Heart left ventricle (tissue), 16 donors: ENCODE measurements around the gene C1orf52. TPM values are rescaled to one million over a fixed set of nuclear protein-coding genes. Genes with fewer than 3 reads are reported as not detected.

ENCODE experiments used
- ATAC-seq, 4 donors: fragments of 200-7000 bp; cut with Tn5 transposase; one replicate each; pipeline ENCODE4 v1.9.1; 2020 to 2022; ENCODE audit warnings: moderate library complexity in 4 of 4, mild to moderate bottlenecking in 3 of 4, moderate number of reproducible peaks in 1 of 4
- DNase-seq, 5 donors: peaks; one replicate each; pipeline ENCODE4 v3.0.0-alpha.2; 2020
- H3K27ac ChIP-seq, 12 donors: fragments of 200-600 bp; sonication (generic) in 4 of 12; one replicate each; pipeline versions ENCODE4 v1.5.0 to v1.8.0; 2016 to 2022; ENCODE audit warnings: mild to moderate bottlenecking in 2 of 12
- H3K27me3 ChIP-seq, 9 donors: fragments of 200-600 bp; sonication (generic) in 2 of 9; one replicate each; pipeline versions ENCODE4 v1.5.1 to v1.8.0; 2016 to 2022; ENCODE audit warnings: mild to moderate bottlenecking in 3 of 9
- H3K36me3 ChIP-seq, 9 donors: fragments of 200-600 bp; sonication (generic) in 2 of 9; one replicate each; pipeline versions ENCODE4 v1.5.0 to v1.8.0; 2018 to 2022; ENCODE audit warnings: mild to moderate bottlenecking in 2 of 9
- H3K4me1 ChIP-seq, 12 donors: fragments of 200-600 bp; sonication (generic) in 4 of 12; one replicate each; pipeline versions ENCODE4 v1.5.0 to v1.8.0; 2016 to 2022; ENCODE audit warnings: mild to moderate bottlenecking in 3 of 12
- H3K4me3 ChIP-seq, 12 donors: fragments of 200-600 bp; sonication (generic) in 4 of 12; one replicate each; pipeline versions ENCODE4 v1.5.0 to v1.8.0; 2017 to 2022; ENCODE audit warnings: mild to moderate bottlenecking in 9 of 12, moderate library complexity in 4 of 12
- H3K9me3 ChIP-seq, 12 donors: fragments of 200-600 bp; sonication (generic) in 4 of 12; one replicate each; pipeline versions ENCODE4 v1.5.0 to v1.8.0; 2016 to 2022; ENCODE audit warnings: mild to moderate bottlenecking in 1 of 12
- POLR2A ChIP-seq, 2 donors: fragments of 450-650 bp; IDR thresholded peaks; one replicate each; pipeline ENCODE4 v1.6.1; 2017; ENCODE audit warnings: antibody characterized with exemption in 2 of 2, mild to moderate bottlenecking in 2 of 2, moderate library complexity in 2 of 2
- WGBS, 4 donors: extraction: QIAGEN DNeasy Blood & Tissue Kit in 2 of 4; methylation state at CpG; one replicate each; pipeline versions ENCODE4 v1.1.5 to v1.1.7; 2013 to 2018; 5-methylcytosine and 5-hydroxymethylcytosine counted together
- intact Hi-C, 10 donors: fragments of 100-400 bp; cut with DNase I; formaldehyde crosslinking; loops; one replicate each; pipeline versions ENCODE4 v1.11.1 to v1.14.2; 2022
- polyA plus RNA-seq, 2 donors: library from polyadenylated mRNA; stranded (reverse); fragments of 200-250 nt; gene quantifications; one replicate each; pipeline ENCODE4 v1.2.3, GENCODE V29; 2013
- total RNA-seq, 9 donors: library from RNA; depleted of rRNA in 2 of 9; stranded (reverse); fragments of >200 nt in 2 of 9; fragmentation: NEBNext Ultra II Directional in 3 of 9; extraction: Animal tissue kit (Norgen Biotek cat#: 25700) in 3 of 9; gene quantifications; one replicate each; pipeline versions ENCODE4 v1.1.0 to v1.2.4, GENCODE V29; 2016 to 2023
- TF ChIP-seq, protein P1 (sequence below), 12 donors: fragments of 200-600 bp; sonication (generic) in 4 of 12; IDR thresholded peaks; one replicate each; pipeline versions ENCODE4 v1.5.0 to v1.8.0; 2018 to 2022; ENCODE audit warnings: antibody characterized with exemption in 12 of 12, mild to moderate bottlenecking in 5 of 12
- donor health status: ischemic (EF 13 %, LVEDD 7.1; RV severe dilation, severe dysfunction).
- donor health status: healthy with polysubstance abuse.
- donor health status: DM: no; HTN: yes; CAD: no.
- donor health status: DM: no; HTN: no; CAD: no.
- donor health status: ischemic (EF 25% LVEDD 6.9; RV normal size, moderate dysfunction).
- donor health status: ischemic (EF 25% LVEDD 5.7; RV mildly dilated, moderate dysfunction).
- donor health status: healthy.
- donor health status: DM: yes; HTN: yes; CAD: no.
- donor health status: ischemic (EF 35%, LVEDD 5.7; RV mildly dilated, moderate dysfunction).
- donor health status: nonischemic (EF 11% LVEDD 7.7; RV severe dilation, severe dysfunction).
- donor health status: DM: yes; HTN: yes; CAD: no.
- donor health status: PGD.
- donor health status: ischemic (EF 29% LVEDD 5.4; RV normal size, mild dysfunction).
- donor health status: nonischemic (EF 23%, LVEDD 6.1; RV moderate dilation, normal function).

The C1orf52 gene
- total and polyA plus RNA-seq, 11 donors: 11.4 to 23.2 (median 17.0) TPM

DNA sequence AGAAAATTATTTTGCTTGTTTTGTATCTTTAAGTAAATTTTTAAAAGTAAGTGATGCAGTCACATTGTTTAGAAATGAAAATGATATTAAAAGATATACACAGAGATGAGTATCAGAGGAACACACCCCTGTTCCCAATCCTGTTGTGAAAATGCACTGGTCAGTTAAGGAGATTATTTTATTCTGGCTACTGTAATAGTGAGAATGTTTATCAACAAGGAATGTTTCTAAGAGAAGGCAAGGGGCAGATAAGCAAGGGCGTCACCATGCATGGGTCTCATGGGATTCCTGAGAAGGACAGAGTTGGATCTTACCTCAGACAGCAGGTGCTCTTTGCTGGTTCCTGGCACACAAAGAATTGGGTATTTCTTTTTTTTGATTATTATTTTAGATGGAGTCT is 21.8 kb downstream of the C1orf52 start:
- no peak overlapping the region for H3K4me3 ChIP-seq
- WGBS, 4 donors: 41 to 60% (median 49%) methylated on average over 1 of the region's 1 CpG
- no peaks in the 10 kb centered on the region for H3K36me3 ChIP-seq
- TF ChIP-seq, protein P1, sequence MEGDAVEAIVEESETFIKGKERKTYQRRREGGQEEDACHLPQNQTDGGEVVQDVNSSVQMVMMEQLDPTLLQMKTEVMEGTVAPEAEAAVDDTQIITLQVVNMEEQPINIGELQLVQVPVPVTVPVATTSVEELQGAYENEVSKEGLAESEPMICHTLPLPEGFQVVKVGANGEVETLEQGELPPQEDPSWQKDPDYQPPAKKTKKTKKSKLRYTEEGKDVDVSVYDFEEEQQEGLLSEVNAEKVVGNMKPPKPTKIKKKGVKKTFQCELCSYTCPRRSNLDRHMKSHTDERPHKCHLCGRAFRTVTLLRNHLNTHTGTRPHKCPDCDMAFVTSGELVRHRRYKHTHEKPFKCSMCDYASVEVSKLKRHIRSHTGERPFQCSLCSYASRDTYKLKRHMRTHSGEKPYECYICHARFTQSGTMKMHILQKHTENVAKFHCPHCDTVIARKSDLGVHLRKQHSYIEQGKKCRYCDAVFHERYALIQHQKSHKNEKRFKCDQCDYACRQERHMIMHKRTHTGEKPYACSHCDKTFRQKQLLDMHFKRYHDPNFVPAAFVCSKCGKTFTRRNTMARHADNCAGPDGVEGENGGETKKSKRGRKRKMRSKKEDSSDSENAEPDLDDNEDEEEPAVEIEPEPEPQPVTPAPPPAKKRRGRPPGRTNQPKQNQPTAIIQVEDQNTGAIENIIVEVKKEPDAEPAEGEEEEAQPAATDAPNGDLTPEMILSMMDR (IDR thresholded peaks at IDR 0.05): no peak
- no peak for TF ChIP-seq POLR2A (IDR thresholded peaks at IDR 0.05)
- ATAC-seq: no peak
- H3K27me3 ChIP-seq: no peaks in the 10 kb centered on the region
- no peaks in the 10 kb centered on the region for H3K9me3 ChIP-seq
- no peak overlapping the region for H3K27ac ChIP-seq
- intact Hi-C loops: no loop called here
- H3K4me1 ChIP-seq: peaks cover 0 to 4% (median 0%) of the 10 kb centered on the region in 12 donors
- no peak for DNase-seq

DNA sequence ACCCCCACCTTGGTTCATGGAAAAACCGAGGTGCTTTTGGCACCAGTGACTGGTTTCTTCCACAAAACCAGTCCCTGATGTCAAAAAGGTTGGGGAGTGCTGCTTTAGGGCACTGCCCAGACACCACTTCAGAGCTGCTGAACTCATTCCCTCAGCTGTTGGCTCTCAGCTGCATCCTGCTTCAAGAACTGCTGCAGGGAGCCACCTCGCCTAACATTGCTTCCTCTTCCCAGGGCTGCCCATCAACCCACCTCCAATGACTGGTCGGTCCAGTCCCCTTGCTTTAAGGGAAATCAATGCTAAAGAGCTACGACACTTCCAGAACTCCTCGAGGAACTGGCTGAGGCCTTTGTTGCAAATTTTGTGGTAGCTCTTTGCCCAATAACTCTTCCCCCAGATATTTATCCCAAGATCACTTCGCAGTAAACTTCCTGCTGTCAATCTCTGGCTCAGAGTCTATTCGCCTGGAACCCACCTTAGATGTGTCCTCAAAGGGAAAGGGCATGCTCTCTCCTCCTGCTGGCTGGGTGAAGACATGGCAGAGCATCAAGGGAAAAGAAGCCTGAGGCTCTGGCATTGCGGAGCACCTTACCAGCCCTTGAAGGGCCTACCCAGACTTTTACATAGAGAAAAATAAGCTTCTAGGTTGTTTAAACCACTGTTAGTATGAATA is 29.0 kb downstream of the C1orf52 start:
- intact Hi-C loops: no loop called here
- Histone ChIP-seq H3K27me3 (no peaks in the 10 kb centered on the region), H3K27ac (peak overlapping the region in 5 of 12 donors; percentile 45 to 82 (median 73)), H3K36me3 (no peaks in the 10 kb centered on the region), H3K9me3 (no peaks in the 10 kb centered on the region), H3K4me1 (peaks cover 0 to 17% (median 2%) of the 10 kb centered on the region in 12 donors), H3K4me3 (no peak overlapping the region)
- 73 to 85% (median 81%) methylated on average over 8 of the region's 8 CpGs for WGBS, 4 donors
- TF ChIP-seq, protein P1 (IDR thresholded peaks at IDR 0.05): peak in 2 of 12 donors; percentile 3 to 15
- TF ChIP-seq POLR2A (IDR thresholded peaks at IDR 0.05): no peak
- DNase-seq (no peak), ATAC-seq (peak in 1 of 4 donors; percentile 32)

DNA sequence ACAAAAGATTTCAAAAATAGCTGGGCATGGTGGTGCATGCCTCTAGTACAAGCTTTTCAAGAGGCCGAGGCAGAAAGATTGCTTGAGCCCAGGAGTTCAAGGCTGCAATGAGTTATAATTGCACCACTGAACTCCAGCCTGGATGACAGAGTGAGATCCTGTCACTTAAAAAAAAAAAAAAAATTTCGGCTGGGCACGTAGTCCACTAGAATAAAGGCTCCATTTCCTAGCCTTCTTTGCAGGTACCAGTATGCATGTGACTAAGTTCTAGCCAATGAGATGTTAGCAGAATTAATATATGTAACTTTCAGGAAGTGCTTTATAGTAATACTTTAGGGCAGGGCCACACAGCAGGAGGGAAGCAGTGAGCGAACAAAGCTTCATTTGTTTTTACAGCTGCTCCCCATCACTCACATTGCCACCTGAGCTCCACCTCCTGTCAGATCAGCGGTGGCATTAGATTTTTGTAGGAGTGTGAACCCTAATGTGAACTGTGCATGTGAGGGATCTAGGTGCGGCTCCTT is 29.8 kb downstream of the C1orf52 start:
- Histone ChIP-seq H3K4me3 (no peak overlapping the region), H3K27me3 (no peaks in the 10 kb centered on the region), H3K9me3 (no peaks in the 10 kb centered on the region), H3K4me1 (peaks cover 0 to 23% (median 5%) of the 10 kb centered on the region in 12 donors), H3K27ac (peak overlapping the region; percentile 17 to 82 (median 62)), H3K36me3 (no peaks in the 10 kb centered on the region)
- ATAC-seq: peak; percentile 25 to 60 (median 40)
- no peak for TF ChIP-seq POLR2A (IDR thresholded peaks at IDR 0.05)
- TF ChIP-seq, protein P1 (IDR thresholded peaks at IDR 0.05): no peak
- intact Hi-C loops: loop anchor here in 1 of 10 donors (2.0 kb wide), 1 partner anchor 29 kb away; the partner anchor contains the start of gene SYDE2
- 54 to 68% (median 65%) methylated on average over 6 of the region's 6 CpGs for WGBS, 4 donors
- no peak for DNase-seq

DNA sequence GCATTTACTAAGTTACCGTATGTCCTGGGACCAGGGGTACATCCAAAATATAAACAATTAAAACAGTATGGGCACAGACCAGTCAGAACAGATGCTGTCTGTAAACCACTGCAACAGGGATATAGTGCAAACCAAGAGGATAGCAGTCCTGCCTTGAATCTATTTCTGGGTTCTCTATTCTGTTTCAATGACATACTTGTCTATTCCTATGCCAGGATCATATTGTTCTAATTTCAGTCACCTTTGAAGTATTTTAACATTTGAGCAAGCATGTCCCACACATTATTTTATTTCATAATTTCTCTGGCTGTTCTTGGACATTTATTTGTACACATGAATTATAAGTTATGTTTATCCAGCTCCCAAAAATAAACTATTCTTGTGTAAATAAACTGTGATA is 30.5 kb downstream of the C1orf52 start:
- Histone ChIP-seq H3K4me3 (no peak overlapping the region), H3K9me3 (no peaks in the 10 kb centered on the region), H3K36me3 (no peaks in the 10 kb centered on the region), H3K4me1 (peaks cover 0 to 29% (median 10%) of the 10 kb centered on the region in 12 donors), H3K27me3 (no peaks in the 10 kb centered on the region), H3K27ac (peak overlapping the region; percentile 17 to 82 (median 62))
- intact Hi-C loops: loop anchor here in 1 of 10 donors (2.0 kb wide), 1 partner anchor 28 kb away; the partner anchor contains the start of gene SYDE2
- DNase-seq (no peak), ATAC-seq (peak; percentile 72 to 87 (median 78))
- 34 to 84% (median 53%) methylated on average over 1 of the region's 1 CpG for WGBS, 4 donors
- TF ChIP-seq, protein P1 (IDR thresholded peaks at IDR 0.05): no peak
- TF ChIP-seq POLR2A (IDR thresholded peaks at IDR 0.05): no peak
